Mesodermal cell (in vitro differentiated cells): Measurements from ENCODE around the gene NT5C3B.

ENCODE experiments used
- H3K27ac ChIP-seq: 2 replicates; pipeline ENCODE4 v1.7.0; 2013; ENCODE audit warnings: mild to moderate bottlenecking, low read depth, low read length, moderate library complexity; ENCODE audit not compliant: severe bottlenecking
- H3K36me3 ChIP-seq: 2 replicates; pipeline ENCODE4 v1.7.1; 2013; ENCODE audit warnings: mild to moderate bottlenecking, low read length, moderate library complexity; ENCODE audit not compliant: control insufficient read depth, insufficient read depth
- H3K4me1 ChIP-seq: one replicate; pipeline ENCODE4 v1.7.1; 2013; ENCODE audit warnings: mild to moderate bottlenecking, low read length; ENCODE audit not compliant: insufficient read depth, control insufficient read depth, poor library complexity, severe bottlenecking
- H3K4me3 ChIP-seq: 2 replicates; pipeline ENCODE4 v1.7.0; 2013; ENCODE audit warnings: low read length, control low read depth, mild to moderate bottlenecking; ENCODE audit not compliant: insufficient read depth, poor library complexity, severe bottlenecking; ENCODE audit errors: extremely low read depth
- H3K9me3 ChIP-seq: 2 replicates; pipeline ENCODE4 v1.7.1; 2013; ENCODE audit warnings: mild to moderate bottlenecking, low read length, moderate library complexity; ENCODE audit not compliant: control insufficient read depth
- WGBS, 2 experiments: methylation state at CpG; one replicate each; pipeline ENCODE4 v1.1.5; 2013; ENCODE audit warnings: missing lambda C conversion rate in 2 of 2; ENCODE audit not compliant: insufficient coverage in 2 of 2; 5-methylcytosine and 5-hydroxymethylcytosine counted together

NT5C3B gene

DNA sequence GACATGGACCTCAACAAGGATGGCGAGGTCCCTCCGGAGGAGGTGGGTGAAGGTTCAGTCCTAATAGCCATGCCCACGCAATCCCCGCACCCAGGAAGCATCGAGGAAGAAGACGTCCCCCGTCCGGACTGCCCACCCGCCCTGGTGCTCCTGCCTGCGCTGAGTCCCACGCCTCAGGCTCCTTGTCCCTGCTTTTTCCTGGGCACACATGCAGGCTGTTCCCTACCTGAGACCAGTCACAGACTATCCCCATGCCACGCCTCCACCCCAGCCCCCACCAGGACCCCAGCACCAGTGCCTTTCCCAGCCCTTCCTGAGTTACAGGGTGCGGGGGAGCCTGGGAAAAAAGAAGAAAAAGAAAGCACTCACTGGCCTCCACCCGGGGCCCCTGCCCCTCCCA, 14.3 kb downstream of the NT5C3B start:
- WGBS, 2 experiments: 87 to 97% methylated on average over 6 to 11 of the region's 14 CpGs
- Histone ChIP-seq H3K4me1 (no peaks in the 10 kb centered on the region), H3K36me3 (peaks cover 75% of the 10 kb centered on the region), H3K4me3 (no peak overlapping the region), H3K27ac (peak overlapping the region; percentile 8), H3K9me3 (no peaks in the 10 kb centered on the region)

DNA sequence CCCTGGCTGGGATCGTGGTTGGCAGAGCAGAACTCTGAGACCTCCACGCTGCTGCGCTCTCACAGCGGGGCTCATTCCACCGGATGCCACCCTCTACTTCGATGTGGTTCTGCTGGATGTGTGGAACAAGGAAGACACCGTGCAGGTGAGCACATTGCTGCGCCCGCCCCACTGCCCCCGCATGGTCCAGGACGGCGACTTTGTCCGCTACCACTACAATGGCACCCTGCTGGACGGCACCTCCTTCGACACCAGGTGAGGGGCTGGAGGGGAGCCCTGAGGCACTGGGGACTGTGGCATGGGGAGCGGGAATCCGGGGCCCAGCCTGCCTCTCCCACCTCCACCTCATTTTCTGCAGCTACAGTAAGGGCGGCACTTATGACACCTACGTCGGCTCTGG, 18.0 kb downstream of the NT5C3B start:
- peaks cover 9% of the 10 kb centered on the region for H3K4me1 ChIP-seq
- H3K4me3 ChIP-seq: no peak overlapping the region
- no peaks in the 10 kb centered on the region for H3K9me3 ChIP-seq
- 96 to 99% methylated on average over 15 to 17 of the region's 20 CpGs for WGBS, 2 experiments
- H3K27ac ChIP-seq: no peak overlapping the region
- peaks cover 65% of the 10 kb centered on the region for H3K36me3 ChIP-seq

DNA sequence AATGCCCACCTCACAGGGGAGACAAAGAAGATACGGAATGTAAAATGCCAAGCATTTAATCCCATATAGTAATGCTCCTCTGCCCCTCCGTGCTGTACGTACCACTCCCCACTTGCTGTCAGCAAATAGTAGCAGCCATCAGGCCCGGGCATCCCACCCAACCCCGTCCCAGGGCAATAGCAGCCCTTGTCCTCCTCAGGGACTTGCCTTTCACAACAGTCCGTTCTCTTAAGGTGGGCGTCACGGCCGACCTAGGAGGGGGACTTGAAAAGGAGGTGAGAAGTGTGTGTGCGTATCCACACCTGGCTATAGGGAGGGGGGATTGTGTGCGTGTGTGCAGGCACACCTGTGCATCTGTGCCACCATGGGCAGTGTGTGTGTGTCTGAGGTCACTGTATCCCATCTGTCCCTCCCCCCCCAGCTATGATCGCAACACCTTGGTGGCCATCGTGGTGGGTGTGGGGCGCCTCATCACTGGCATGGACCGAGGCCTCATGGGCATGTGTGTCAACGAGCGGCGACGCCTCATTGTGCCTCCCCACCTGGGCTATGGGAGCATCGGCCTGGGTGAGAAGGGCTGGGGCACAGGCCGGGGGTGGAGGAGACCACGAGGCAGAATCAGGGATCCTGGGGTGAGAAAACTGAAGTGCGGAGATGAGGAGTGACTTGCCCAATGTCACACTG, 19.3 kb downstream of the NT5C3B start:
- Histone ChIP-seq H3K27ac (no peak overlapping the region), H3K36me3 (peaks cover 55% of the 10 kb centered on the region), H3K4me1 (peaks cover 9% of the 10 kb centered on the region), H3K4me3 (no peak overlapping the region), H3K9me3 (no peaks in the 10 kb centered on the region)
- 93 to 97% methylated on average over 17 to 21 of the region's 23 CpGs for WGBS, 2 experiments

DNA sequence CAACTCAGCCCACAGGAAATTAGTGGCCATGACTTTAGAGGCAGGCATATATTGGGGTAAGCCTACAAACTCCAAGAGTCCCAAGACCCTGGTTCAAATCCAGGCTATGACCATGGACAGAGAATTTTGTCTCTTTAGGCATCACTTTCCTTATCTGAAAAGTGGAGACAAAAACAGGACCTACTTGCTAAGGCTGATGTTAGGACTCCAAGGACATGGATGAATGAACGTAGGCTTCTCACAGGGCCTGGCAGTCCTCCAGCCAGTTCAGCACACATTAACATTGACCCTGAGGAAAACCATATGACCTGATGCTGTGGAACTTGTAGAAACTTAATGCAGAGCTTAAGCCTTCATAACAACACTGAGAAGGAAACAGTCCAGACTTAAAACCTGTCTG, 21.8 kb downstream of the NT5C3B start:
- Histone ChIP-seq H3K9me3 (no peaks in the 10 kb centered on the region), H3K27ac (peak overlapping the region; percentile 89), H3K4me3 (peak overlapping the region; percentile 86), H3K36me3 (peaks cover 42% of the 10 kb centered on the region), H3K4me1 (peaks cover 9% of the 10 kb centered on the region)
- WGBS, 2 experiments: 83 to 100% methylated on average over 1 of the region's 1 CpG

DNA sequence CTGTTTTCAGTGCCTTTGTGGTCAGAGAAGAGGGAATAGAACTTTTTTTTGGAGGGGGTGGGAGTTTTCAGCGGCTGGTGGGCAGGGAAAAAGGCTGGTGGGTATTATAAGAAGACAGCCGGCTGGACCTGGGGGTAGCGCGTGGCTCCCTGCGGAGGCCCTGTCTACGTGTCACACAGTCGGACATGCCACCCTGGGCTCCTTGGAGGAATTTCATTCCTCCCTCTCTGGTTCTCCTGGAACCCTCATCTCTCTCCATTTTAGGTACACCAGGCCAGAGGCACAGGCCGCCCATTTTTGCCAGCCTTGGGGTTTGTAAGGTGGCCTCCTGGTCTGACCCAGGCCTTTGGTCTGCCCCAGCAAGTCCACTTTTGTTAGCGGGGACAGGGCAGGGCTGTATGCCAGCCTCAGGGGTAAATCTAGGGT, 22.3 kb downstream of the NT5C3B start:
- Histone ChIP-seq H3K9me3 (no peaks in the 10 kb centered on the region), H3K4me1 (peaks cover 9% of the 10 kb centered on the region), H3K36me3 (peaks cover 42% of the 10 kb centered on the region), H3K27ac (peak overlapping the region; percentile 89), H3K4me3 (peak overlapping the region; percentile 86)
- 14 to 25% methylated on average over 8 to 9 of the region's 9 CpGs for WGBS, 2 experiments

DNA sequence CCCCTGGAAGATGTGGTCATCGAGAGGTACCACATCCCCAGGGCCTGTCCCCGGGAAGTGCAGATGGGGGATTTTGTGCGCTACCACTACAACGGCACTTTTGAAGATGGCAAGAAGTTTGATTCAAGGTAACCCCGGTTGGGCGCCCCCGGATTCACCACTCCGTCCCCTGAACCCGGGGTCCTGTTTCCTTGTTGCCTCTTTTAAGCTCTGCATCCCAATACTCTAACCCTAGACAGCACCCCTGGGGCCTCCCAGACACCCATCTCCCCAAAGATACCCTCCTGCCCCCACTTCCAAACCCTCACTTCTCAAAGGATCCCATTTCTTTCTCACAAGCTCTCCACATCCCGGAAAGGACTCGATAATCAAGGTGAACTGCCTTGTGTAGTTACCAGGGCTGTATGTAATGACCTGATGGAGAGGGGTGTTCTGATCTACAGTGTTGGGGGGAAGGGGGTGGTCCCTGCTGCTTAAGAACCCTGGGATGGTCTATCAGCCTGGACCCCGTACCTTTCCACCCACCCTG, 22.8 kb downstream of the NT5C3B start:
- peaks cover 9% of the 10 kb centered on the region for H3K4me1 ChIP-seq
- no peaks in the 10 kb centered on the region for H3K9me3 ChIP-seq
- H3K27ac ChIP-seq: peak overlapping the region; percentile 89
- peak overlapping the region; percentile 86 for H3K4me3 ChIP-seq
- WGBS, 2 experiments: 0% methylated on average over 8 to 9 of the region's 12 CpGs
- H3K36me3 ChIP-seq: peaks cover 44% of the 10 kb centered on the region

DNA sequence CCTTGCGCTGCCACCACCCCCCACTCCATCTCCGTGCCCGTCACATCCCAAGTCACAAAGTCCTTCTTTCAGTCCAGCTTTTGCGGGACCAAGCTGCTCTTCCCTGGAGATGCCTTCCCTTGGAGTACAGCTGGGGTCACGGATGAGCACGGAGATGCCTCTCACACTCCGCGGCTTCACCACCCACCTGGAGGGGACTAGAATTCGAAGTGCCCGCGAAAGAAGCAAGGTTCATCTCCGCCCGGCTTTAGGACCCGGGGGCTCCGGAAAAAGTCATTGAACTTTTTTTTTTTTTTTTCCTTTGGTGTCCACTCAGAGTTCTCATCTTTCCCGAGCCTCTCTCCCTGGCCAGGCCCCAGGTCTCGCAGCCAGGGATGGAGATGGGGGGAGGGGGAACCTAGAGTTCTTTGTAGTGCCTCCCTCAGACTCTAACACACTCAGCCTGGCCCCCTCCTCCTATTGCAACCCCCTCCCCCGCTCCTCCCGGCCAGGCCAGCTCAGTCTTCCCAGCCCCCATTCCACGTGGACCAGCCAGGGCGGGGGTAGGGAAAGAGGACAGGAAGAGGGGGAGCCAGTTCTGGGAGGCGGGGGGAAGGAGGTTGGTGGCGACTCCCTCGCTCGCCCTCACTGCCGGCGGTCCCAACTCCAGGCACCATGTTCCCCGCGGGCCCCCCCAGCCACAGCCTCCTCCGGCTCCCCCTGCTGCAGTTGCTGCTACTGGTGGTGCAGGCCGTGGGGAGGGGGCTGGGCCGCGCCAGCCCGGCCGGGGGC, 23.5 kb downstream of the NT5C3B start, which contains the start of gene FKBP10:
TSS of gene FKBP10 (plus strand) at position 624 of the 771 bp plus-strand sequence. CDS start at position 655, 31 bp downstream.
- H3K27ac ChIP-seq: peak within 1 kb of the TSS; percentile 89
- H3K4me3 ChIP-seq: peak within 1 kb of the TSS; percentile 86
- peaks cover 9% of the 10 kb centered on the region for H3K4me1 ChIP-seq
- H3K9me3 ChIP-seq: no peaks in the 10 kb centered on the region
- H3K36me3 ChIP-seq: peaks cover 38% of the 10 kb centered on the region
- WGBS, 2 experiments: 1% methylated on average over 19 to 27 of the region's 35 CpGs

DNA sequence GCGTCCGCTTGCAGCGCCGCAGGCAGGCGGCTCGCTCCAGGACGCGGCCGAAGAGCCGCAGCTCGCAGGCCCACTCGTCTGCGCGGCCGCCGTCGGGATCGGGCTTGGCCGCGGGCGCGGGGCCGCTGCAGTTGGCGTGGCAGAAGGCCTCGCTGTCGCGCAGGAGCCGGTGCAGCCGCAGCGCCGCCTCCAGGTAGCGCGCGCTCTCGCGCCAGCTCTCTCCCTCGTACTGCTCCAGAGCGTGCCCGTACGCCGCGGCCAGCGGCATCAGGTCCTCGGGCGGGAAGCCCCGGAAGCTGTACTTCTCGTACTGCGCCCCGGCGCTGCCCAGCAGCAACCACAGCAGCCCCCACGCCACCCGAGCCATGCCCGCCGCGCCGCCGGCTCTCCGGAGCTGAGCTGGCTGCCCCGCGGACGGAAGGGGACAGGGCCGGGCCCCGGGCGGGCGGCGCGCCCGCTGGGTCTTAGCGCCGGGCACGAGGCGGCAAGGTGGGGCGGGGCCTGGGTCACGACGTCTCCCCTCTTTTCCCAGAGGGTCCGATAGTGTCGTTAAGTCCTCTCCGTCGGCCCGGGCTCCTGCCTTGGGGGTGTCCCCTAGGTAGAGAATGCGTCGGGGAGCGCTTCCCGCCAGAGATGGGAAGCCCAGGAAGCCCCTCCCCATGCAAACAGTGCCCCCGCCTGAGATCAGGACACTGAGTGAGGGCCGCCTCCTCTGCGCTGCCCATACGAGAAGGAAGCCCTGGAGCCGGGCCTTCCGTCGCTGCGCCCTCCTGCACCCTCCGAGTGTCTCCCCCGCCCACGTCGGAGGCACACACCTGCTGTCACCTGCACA, 24.3 kb downstream of the NT5C3B start, which contains the start of gene P3H4:
TSS of gene P3H4 (minus strand) at position 401 of the 832 bp plus-strand sequence. CDS start at position 367, 34 bp downstream.
- peaks cover 30% of the 10 kb centered on the region for H3K36me3 ChIP-seq
- peaks cover 9% of the 10 kb centered on the region for H3K4me1 ChIP-seq
- no peaks in the 10 kb centered on the region for H3K9me3 ChIP-seq
- H3K27ac ChIP-seq: peak within 1 kb of the TSS; percentile 89
- H3K4me3 ChIP-seq: peak within 1 kb of the TSS; percentile 86
- WGBS, 2 experiments: 0% methylated on average over 79 to 81 of the region's 96 CpGs

DNA sequence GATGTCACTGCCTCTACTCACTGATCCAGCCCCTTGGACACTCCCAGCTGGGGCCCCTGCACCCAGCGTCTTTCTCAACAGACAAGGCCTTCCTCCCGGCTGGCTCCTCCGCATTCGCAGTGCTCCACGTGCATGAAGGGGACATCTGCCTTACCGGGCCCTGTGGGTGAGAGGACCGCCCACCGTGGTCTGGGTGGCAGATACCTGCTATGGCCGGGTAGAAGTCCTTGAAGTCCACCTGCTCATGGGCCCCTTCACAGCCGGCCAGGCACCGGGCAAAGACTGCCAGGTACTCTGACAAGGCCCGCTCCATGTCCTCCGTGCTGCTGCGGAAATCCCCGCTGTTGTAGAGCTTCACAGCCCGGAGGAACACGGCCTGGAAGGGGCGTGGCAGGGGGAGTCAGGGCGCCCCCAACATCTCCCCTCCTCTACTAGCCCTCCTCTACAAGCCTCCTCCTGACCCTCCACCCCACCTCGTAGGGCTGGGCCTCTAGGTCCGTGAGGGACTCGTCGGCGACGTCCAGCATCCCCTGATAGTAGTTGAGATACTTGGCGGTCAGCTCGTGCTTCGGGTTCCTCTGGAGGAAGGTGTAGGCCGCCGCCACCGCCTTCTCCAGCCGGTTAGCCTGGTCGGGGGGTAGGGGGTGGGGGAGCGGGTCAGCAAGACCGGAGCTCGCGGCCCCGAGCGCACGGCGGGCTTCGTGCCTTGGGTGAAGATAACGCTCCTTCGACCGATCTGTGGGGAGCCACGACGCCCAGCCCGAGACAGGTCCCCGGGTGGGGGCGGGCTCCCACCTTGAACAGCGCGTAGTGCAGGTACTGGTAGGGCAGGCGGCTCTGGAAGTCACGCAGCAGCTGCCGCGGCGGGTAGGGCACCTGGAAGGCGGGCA, 25.1 kb downstream of the NT5C3B start:
- H3K36me3 ChIP-seq: peaks cover 33% of the 10 kb centered on the region
- no peaks in the 10 kb centered on the region for H3K9me3 ChIP-seq
- H3K4me3 ChIP-seq: peak overlapping the region; percentile 86
- H3K27ac ChIP-seq: peak overlapping the region; percentile 89
- H3K4me1 ChIP-seq: peaks cover 9% of the 10 kb centered on the region
- 26 to 39% methylated on average over 35 to 52 of the region's 58 CpGs for WGBS, 2 experiments
